GM12891 (cell line): ENCODE data around the gene SLC23A3.
A peak's percentile ranks its signal among the peaks of the same experiment; 100 is the strongest.

Experiments used
- DNase-seq: peaks from one replicate; pipeline ENCODE4 v3.0.0; 2011; ENCODE audit warnings: low spot score; ENCODE audit not compliant: insufficient read length
- FAIRE-seq: peaks from 2 replicates; lab custom pipeline; 2011; peaks lifted over from hg19 to GRCh38; lab: Jason Lieb, UNC
- PAX5 ChIP-seq: IDR thresholded peaks from 2 replicates; pipeline ENCODE4 v1.6.1; 2011; ENCODE audit warnings: low read length, moderate library complexity, mild to moderate bottlenecking; ENCODE audit not compliant: insufficient read depth, severe bottlenecking
- POLR2A ChIP-seq: IDR thresholded peaks from 2 replicates; pipeline ENCODE4 v1.6.1; 2011; ENCODE audit warnings: low read depth, low read length, control low read depth
- POLR2AphosphoS5 ChIP-seq: IDR thresholded peaks from 2 replicates; pipeline ENCODE4 v1.6.1; 2011; ENCODE audit warnings: low read depth, low read length, control low read depth
- POU2F2 ChIP-seq: IDR thresholded peaks from 2 replicates; pipeline ENCODE4 v1.6.1; 2011; ENCODE audit warnings: low read depth, mild to moderate bottlenecking, control low read depth, low read length, moderate library complexity
- SPI1 ChIP-seq: IDR thresholded peaks from 2 replicates; pipeline ENCODE4 v1.6.1; 2011; ENCODE audit warnings: low read depth, low read length, control low read depth
- TAF1 ChIP-seq: IDR thresholded peaks from 2 replicates; pipeline ENCODE4 v1.6.1; 2011; ENCODE audit warnings: low read depth, low read length, control low read depth

SLC23A3 gene

GRCh38 chr2:219213026-219213415 lies 43.2 kb upstream of the SLC23A3 start:
- no peak for DNase-seq
- TF ChIP-seq SPI1: no peak
- no peak for TF ChIP-seq PAX5
- no peak for TF ChIP-seq TAF1
- no peak for TF ChIP-seq POLR2AphosphoS5
- no peak for TF ChIP-seq POU2F2
- no peak for TF ChIP-seq POLR2A
- no peak for FAIRE-seq

DNA sequence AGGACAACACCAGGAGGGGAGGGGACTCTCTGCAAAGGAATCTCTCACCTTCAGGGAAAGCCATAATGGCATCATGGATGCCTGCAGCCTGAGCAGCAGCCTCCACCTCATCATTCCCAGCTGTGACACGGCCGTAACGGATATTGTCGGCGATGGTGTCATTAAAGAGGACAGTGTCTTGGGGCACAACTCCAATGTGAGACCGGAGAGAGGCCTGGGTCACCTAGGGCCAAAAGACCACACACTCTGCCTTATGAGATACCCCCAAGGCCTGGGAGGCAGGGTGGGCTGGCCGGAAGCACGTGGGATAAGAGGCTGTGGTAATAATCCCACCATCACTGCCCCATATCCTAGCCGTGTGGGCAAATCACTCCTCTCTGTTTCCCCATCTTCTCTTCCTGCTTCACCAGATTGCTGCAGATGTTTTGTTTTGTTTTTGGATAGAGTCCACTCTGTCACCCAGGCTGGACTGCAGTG lies 41.1 kb upstream of the SLC23A3 start:
- no peak for FAIRE-seq
- TF ChIP-seq TAF1 (no peak), SPI1 (no peak), PAX5 (no peak), POU2F2 (no peak), POLR2AphosphoS5 (no peak)
- DNase-seq: no peak

GRCh38 chr2:219210196-219210885 lies 40.5 kb upstream of the SLC23A3 start:
- FAIRE-seq (no peak), DNase-seq (no peak)
- TF ChIP-seq SPI1 (no peak), POU2F2 (no peak), POLR2AphosphoS5 (no peak), PAX5 (no peak), TAF1 (no peak), POLR2A (no peak)

- no peak for DNase-seq
- TF ChIP-seq PAX5 (no peak), POU2F2 (no peak), TAF1 (no peak), POLR2AphosphoS5 (no peak), POLR2A (no peak), SPI1 (no peak)
- FAIRE-seq: no peak
Observed at GRCh38 chr2:219209236-219210195, 39.7 kb upstream of the SLC23A3 start.

- DNase-seq (no peak), FAIRE-seq (no peak)
- TF ChIP-seq POU2F2: no peak
Observed at GRCh38 chr2:219207884-219208740, 38.3 kb upstream of the SLC23A3 start.

DNA sequence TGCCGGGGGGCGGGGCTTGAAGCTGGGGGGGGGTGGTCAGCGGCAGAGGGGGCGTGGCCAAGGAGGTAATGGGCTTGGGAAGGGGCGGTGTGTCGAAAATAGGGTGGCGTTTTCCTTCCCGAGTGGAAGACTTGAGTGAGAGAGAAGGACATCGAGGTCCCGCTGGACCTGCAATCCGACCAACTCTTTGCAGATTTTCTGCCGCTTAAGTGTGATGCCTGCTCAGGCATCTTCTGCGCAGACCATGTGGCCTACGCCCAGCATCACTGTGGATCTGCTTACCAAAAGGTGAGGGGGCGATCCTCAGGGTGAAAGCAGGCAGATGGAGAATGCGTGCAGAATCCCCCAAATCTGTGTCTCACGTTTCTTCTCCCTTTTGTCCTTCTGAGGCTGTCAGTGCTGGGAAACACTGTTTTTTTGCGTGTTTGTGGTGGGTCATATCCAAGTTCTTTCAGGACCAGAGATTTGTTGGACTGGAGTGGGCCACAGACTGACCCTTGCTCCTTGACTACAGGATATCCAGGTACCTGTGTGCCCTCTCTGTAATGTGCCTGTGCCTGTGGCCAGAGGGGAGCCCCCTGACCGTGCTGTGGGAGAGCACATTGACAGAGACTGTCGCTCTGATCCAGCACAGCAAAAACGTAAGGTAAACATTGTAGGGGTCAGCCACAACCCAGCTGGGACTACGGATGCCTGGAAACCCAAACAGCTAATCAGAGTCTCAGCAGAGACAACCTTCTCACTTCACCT lies 37.5 kb upstream of the SLC23A3 start:
- FAIRE-seq (no peak), DNase-seq (no peak)
- TF ChIP-seq TAF1 (no peak), POLR2AphosphoS5 (no peak), POU2F2 (no peak), SPI1 (no peak), PAX5 (no peak)

DNA sequence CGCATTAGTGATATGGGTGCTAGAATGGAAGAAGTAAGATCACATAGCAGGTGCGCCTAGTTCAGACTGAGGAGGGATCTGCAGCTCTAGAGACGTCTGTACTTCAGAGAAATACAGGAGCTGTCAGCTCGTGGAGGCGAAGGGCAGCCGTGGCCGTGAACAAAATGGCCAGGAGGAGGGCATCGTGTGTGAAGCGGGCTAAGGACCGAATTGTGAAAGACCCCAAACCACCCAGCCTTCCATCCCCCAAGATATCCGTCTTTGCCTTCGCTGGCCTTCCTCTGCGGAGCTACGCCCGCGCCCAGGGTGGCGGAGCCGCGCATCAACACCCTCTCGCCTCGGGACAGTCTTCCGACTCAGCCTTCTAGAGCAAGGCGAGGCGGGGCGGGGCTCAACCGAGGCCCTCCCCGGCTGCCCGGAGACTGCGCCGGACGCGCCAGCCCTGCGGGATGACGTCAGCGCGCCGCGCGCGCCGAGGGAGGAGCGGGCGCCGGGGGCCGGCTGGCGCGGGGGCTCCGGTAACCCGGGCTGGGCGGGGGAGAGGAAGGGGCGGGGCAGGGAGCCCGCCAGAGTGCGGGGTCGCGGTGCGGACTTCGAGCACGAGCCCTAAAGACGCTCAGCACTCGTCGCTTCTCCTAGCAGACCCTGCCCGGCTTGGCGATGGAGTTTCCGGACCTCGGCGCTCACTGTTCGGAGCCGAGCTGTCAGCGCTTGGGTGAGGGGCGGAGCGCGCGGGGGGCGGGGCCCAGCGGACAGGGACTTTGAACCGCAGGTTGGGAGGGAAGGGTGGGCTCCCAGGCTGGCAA lies 36.7 kb upstream of the SLC23A3 start, which contains the start of gene ZFAND2B:
Gene ZFAND2B (plus strand): TSS at position 455 of the 806 bp plus-strand sequence. CDS start 206 bp downstream, at position 661.
- FAIRE-seq (peak; percentile 96), DNase-seq (peak; percentile 99)
- TF ChIP-seq PAX5 (peak; percentile 10), POLR2A (peak; percentile 96), TAF1 (peak; percentile 92), POU2F2 (peak; percentile 74), SPI1 (no peak), POLR2AphosphoS5 (peak; percentile 96)

GRCh38 chr2:219205981-219206327 lies 36.1 kb upstream of the SLC23A3 start:
- FAIRE-seq (no peak), DNase-seq (no peak)
- TF ChIP-seq SPI1 (no peak), TAF1 (no peak), POLR2AphosphoS5 (no peak), POLR2A (no peak), POU2F2 (no peak), PAX5 (no peak)
